ENCODE results near the gene INHBC.

DNA sequence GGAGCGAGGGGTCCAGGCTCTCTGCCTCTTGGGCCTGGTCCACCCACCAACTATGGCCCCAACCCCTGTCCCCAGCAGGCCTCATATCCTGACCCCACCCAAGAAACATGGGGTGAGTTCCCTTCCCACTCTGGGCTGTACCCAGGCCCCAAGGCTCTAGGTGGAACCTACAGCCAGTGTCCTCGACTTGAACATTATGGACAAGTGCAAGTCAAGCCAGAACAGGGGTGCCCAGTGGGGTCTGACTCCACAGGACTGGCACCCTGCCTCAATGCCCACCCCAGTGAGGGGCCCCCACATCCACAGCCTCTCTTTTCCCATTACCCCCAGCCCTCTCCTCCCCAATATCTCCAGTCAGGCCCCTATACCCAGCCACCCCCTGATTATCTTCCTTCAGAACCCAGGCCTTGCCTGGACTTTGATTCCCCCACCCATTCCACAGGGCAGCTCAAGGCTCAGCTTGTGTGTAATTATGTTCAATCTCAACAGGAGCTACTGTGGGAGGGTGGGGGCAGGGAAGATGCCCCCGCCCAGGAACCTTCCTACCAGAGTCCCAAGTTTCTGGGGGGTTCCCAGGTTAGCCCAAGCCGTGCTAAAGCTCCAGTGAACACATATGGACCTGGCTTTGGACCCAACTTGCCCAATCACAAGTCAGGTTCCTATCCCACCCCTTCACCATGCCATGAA is 36.5 kb downstream of the INHBC start:
- no peak for TF ChIP-seq POLR2AphosphoS5 (IDR thresholded peaks at IDR 0.05)
- TF ChIP-seq, protein P1, sequence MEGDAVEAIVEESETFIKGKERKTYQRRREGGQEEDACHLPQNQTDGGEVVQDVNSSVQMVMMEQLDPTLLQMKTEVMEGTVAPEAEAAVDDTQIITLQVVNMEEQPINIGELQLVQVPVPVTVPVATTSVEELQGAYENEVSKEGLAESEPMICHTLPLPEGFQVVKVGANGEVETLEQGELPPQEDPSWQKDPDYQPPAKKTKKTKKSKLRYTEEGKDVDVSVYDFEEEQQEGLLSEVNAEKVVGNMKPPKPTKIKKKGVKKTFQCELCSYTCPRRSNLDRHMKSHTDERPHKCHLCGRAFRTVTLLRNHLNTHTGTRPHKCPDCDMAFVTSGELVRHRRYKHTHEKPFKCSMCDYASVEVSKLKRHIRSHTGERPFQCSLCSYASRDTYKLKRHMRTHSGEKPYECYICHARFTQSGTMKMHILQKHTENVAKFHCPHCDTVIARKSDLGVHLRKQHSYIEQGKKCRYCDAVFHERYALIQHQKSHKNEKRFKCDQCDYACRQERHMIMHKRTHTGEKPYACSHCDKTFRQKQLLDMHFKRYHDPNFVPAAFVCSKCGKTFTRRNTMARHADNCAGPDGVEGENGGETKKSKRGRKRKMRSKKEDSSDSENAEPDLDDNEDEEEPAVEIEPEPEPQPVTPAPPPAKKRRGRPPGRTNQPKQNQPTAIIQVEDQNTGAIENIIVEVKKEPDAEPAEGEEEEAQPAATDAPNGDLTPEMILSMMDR (IDR thresholded peaks at IDR 0.05) = no peak

Data from breast epithelium (tissue), 3 donors.